Heart left ventricle (tissue), 13 donors: ENCODE data around the gene FAM200A.

ENCODE experiments used
- POLR2A ChIP-seq, 2 donors: fragments of 450-650 bp; IDR thresholded peaks; one replicate each; pipeline ENCODE4 v1.6.1; 2017; ENCODE audit warnings: antibody characterized with exemption in 2 of 2, mild to moderate bottlenecking in 2 of 2, moderate library complexity in 2 of 2
- TF ChIP-seq, protein P1 (sequence below), 12 donors: fragments of 200-600 bp; sonication (generic) in 4 of 12; IDR thresholded peaks; one replicate each; pipeline versions ENCODE4 v1.5.0 to v1.8.0; 2018 to 2022; ENCODE audit warnings: antibody characterized with exemption in 12 of 12, mild to moderate bottlenecking in 5 of 12
- donor health status: ischemic (EF 13 %, LVEDD 7.1; RV severe dilation, severe dysfunction).
- donor health status: DM: no; HTN: yes; CAD: no.
- donor health status: DM: no; HTN: no; CAD: no.
- donor health status: ischemic (EF 25% LVEDD 6.9; RV normal size, moderate dysfunction).
- donor health status: ischemic (EF 25% LVEDD 5.7; RV mildly dilated, moderate dysfunction).
- donor health status: ischemic (EF 35%, LVEDD 5.7; RV mildly dilated, moderate dysfunction).
- donor health status: nonischemic (EF 11% LVEDD 7.7; RV severe dilation, severe dysfunction).
- donor health status: DM: yes; HTN: yes; CAD: no.
- donor health status: PGD.
- donor health status: ischemic (EF 29% LVEDD 5.4; RV normal size, mild dysfunction).
- donor health status: nonischemic (EF 23%, LVEDD 6.1; RV moderate dilation, normal function).

DNA sequence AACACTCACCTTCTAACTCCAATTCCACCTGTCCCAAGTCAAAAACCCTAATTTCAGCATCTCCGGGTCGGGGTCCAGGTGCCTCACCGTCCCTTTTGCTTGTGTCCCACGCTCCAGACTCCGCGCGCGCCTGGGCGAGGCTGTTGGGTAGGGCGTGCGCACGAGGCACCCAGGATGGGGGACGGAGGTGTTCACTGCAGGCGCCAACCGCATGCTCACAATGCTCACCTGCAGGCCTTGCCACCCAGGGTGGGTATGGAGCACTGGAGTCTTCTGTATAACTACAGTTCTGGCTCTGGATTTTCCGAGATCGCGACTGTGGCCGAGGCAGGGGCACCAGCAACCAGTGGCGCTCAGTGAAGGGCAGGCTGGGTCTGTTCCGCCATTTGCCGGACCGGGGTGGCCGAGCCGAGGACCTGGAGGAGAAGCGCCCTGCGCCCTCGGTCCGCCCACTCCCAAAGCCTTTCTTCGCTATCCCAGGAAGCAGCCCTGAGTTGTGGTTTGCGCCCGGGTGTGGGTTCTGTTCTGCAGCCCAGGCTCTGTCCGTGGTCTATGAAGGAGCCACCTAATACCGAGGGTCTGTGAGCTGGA lies 8.7 kb downstream of the FAM200A start:
- TF ChIP-seq, protein P1, sequence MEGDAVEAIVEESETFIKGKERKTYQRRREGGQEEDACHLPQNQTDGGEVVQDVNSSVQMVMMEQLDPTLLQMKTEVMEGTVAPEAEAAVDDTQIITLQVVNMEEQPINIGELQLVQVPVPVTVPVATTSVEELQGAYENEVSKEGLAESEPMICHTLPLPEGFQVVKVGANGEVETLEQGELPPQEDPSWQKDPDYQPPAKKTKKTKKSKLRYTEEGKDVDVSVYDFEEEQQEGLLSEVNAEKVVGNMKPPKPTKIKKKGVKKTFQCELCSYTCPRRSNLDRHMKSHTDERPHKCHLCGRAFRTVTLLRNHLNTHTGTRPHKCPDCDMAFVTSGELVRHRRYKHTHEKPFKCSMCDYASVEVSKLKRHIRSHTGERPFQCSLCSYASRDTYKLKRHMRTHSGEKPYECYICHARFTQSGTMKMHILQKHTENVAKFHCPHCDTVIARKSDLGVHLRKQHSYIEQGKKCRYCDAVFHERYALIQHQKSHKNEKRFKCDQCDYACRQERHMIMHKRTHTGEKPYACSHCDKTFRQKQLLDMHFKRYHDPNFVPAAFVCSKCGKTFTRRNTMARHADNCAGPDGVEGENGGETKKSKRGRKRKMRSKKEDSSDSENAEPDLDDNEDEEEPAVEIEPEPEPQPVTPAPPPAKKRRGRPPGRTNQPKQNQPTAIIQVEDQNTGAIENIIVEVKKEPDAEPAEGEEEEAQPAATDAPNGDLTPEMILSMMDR (IDR thresholded peaks at IDR 0.05) = no peak
- no peak for TF ChIP-seq POLR2A (IDR thresholded peaks at IDR 0.05)
